Measurements from ENCODE around the gene CNBP.

DNA sequence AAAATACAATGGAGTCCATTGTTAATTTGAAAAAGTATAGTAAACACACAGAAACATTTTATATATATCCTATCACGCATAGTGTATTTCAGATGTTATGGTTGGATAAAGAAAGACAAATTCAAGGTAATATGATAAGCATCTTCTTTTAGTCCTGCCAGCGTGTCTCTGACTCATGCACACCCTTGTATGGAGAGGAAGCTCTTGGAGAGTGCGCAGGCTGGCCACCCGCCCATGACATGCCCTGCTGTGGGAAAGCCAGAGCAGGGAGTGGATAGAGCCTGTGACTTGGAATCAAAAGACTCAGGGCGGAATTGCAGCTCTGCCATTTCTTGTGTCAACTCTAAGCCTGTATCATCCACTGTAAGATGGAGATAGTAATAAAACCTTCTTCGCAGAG is 42.7 kb upstream of the CNBP start:
- no peak for TF ChIP-seq CTCF (IDR thresholded peaks at IDR 0.05)
- TF ChIP-seq POLR2A (IDR thresholded peaks at IDR 0.05) = no peak
- peak in 2 of 3 donors; percentile 11 to 13 for TF ChIP-seq POLR2AphosphoS5 (IDR thresholded peaks at IDR 0.05)

Measured in transverse colon (tissue), 4 donors.